ENCODE measurements around the gene MUC13.

GRCh38 chr3:124976383-124976782 is 41.8 kb upstream of the MUC13 start:
- no peak for TF ChIP-seq GATA3 (IDR thresholded peaks at IDR 0.05; ENCODE audit: low read depth, low read length)
- no peak for TF ChIP-seq GATA2 (IDR thresholded peaks at IDR 0.05; ENCODE audit: low read depth, low read length)
